ENCODE data around the gene RAP1GDS1.

DNA sequence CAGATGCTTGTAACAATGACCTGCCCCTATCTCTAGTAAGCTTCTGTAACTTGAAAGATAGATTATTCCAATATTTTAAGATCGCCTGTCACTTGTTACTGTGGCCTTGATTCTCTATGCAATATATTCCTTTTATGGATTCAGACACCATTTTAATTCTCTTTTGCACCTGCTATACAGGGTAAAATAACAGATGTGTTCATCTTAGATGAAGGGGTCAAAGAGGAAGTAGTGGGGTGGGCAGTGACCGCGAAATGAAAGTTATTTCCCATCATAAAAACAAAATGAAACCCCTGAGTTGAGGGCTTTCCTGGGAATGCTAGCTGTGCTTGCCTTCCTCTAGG, 221.3 kb downstream of the RAP1GDS1 start:
- no peak for TF ChIP-seq CTCF (IDR thresholded peaks at IDR 0.05 in 4 of 5, conservative IDR thresholded peaks at IDR 0.05 in 1 of 5)
- no peak for TF ChIP-seq POLR2A (IDR thresholded peaks at IDR 0.05)
